T-cell (primary cell): ENCODE data around the gene RPL27A. TPM values are rescaled to one million over a fixed set of nuclear protein-coding genes. Genes with fewer than 3 reads are reported as not detected.

Source experiments
- ATAC-seq, 4 experiments: fragments of 200-7000 bp in 3 of 4; fragments of 150-1000 bp in 1 of 4; cut with Tn5 transposase; replicated peaks in 1 of 4; 1 replicate in 3 of 4; 2 replicates in 1 of 4; pipeline ENCODE4 v1.10.0; 2021; ENCODE audit warnings: moderate library complexity in 3 of 4, mild to moderate bottlenecking in 2 of 4, moderate number of reproducible peaks in 1 of 4
- CTCF ChIA-PET, 2 donors: fragments of 300-600 bp; sonication (Branson Sonifier 250); formaldehyde crosslinking; loops; one replicate each; lab custom pipeline; 2022; ENCODE audit warnings: antibody characterized with exemption in 2 of 2; lab: Charles Lee
- POLR2A ChIA-PET, 2 donors: fragments of 300-600 bp; sonication (Branson Sonifier 250); formaldehyde crosslinking; loops; one replicate each; lab custom pipeline; 2022; ENCODE audit warnings: antibody characterized with exemption in 2 of 2; lab: Charles Lee
- DNase-seq, 35 experiments: peaks; one replicate each; pipeline versions ENCODE4 v3.0.0 to v3.0.0-alpha.2; 2013 to 2023
- H3K27ac ChIP-seq: one replicate; pipeline ENCODE4 v1.5.1; 2013; ENCODE audit warnings: low read length
- H3K27me3 ChIP-seq, 2 experiments: replicated peaks in 1 of 2; 1 replicate in 1 of 2; 2 replicates in 1 of 2; pipeline versions ENCODE4 v1.6.1 to v1.7.0; 2013; ENCODE audit warnings: low read length in 1 of 2, mixed read lengths in 1 of 2; ENCODE audit not compliant: control insufficient read depth in 2 of 2, insufficient read depth in 2 of 2; ENCODE audit errors: extremely low read depth in 1 of 2
- H3K36me3 ChIP-seq, 2 donors: 1 replicate in 1 of 2; 2 replicates in 1 of 2; pipeline versions ENCODE4 v1.6.1 to v1.7.0; 2013; ENCODE audit warnings: low read length in 1 of 2; ENCODE audit not compliant: control insufficient read depth in 2 of 2, insufficient read depth in 1 of 2; ENCODE audit errors: extremely low read depth in 1 of 2
- H3K4me1 ChIP-seq, 2 experiments: 1 replicate in 1 of 2; 2 replicates in 1 of 2; pipeline versions ENCODE4 v1.6.1 to v1.7.0; 2013; ENCODE audit warnings: low read length in 2 of 2, mixed read lengths in 1 of 2; ENCODE audit not compliant: insufficient read depth in 2 of 2, control insufficient read depth in 1 of 2; ENCODE audit errors: extremely low read depth in 1 of 2
- H3K4me3 ChIP-seq, 2 donors: 1 replicate in 1 of 2; 2 replicates in 1 of 2; pipeline versions ENCODE4 v1.5.1 to v1.7.0; 2013; ENCODE audit warnings: mild to moderate bottlenecking in 2 of 2, low read length in 1 of 2, moderate library complexity in 1 of 2; ENCODE audit not compliant: control insufficient read depth in 1 of 2; ENCODE audit errors: extremely low read depth in 1 of 2
- H3K9me3 ChIP-seq: 2 replicates; pipeline ENCODE4 v1.7.0; 2013
- H3K27ac Mint-ChIP-seq, 2 donors: one replicate each; pipeline ENCODE4 v1.8.0; 2020 to 2021; ENCODE audit warnings: mild to moderate bottlenecking in 2 of 2, mixed read lengths in 2 of 2
- H3K27me3 Mint-ChIP-seq, 2 donors: one replicate each; pipeline ENCODE4 v1.8.0; 2021 to 2022; ENCODE audit warnings: mixed read lengths in 2 of 2
- H3K36me3 Mint-ChIP-seq: one replicate; pipeline ENCODE4 v1.8.0; 2021; ENCODE audit warnings: mixed read lengths
- H3K4me1 Mint-ChIP-seq, 3 donors: one replicate each; pipeline ENCODE4 v1.8.0; 2020 to 2022; ENCODE audit warnings: mixed read lengths in 3 of 3, mild to moderate bottlenecking in 1 of 3
- H3K4me3 Mint-ChIP-seq, 3 donors: one replicate each; pipeline ENCODE4 v1.8.0; 2020 to 2022; ENCODE audit warnings: mild to moderate bottlenecking in 3 of 3, mixed read lengths in 3 of 3, moderate library complexity in 3 of 3
- H3K9me3 Mint-ChIP-seq, 3 donors: one replicate each; pipeline ENCODE4 v1.8.0; 2020 to 2022; ENCODE audit warnings: mixed read lengths in 3 of 3
- WGBS: methylation state at CpG from one replicate; pipeline ENCODE4 v1.1.5; 2013; ENCODE audit warnings: missing lambda C conversion rate; ENCODE audit not compliant: insufficient coverage; 5-methylcytosine and 5-hydroxymethylcytosine counted together
- total RNA-seq, 35 experiments: library from RNA in 6 of 35; stranded (reverse) in 6 of 35; fragments of 120-200 nt in 1 of 35; gene quantifications; one replicate each; pipeline versions ENCODE4 v1.2.1 to v1.2.4 and lab custom pipeline; 2013 to 2026

The RPL27A gene
- total RNA-seq (1,000 to 10,000 TPM; 1,339 to 2,234 (median 1,487) TPM), total RNA-seq (lab: John Stamatoyannopoulos, UW) (788 to 1,578 (median 1,196) reads per million in 29 experiments)
- 3,599 TPM for total RNA-seq (2013)

DNA sequence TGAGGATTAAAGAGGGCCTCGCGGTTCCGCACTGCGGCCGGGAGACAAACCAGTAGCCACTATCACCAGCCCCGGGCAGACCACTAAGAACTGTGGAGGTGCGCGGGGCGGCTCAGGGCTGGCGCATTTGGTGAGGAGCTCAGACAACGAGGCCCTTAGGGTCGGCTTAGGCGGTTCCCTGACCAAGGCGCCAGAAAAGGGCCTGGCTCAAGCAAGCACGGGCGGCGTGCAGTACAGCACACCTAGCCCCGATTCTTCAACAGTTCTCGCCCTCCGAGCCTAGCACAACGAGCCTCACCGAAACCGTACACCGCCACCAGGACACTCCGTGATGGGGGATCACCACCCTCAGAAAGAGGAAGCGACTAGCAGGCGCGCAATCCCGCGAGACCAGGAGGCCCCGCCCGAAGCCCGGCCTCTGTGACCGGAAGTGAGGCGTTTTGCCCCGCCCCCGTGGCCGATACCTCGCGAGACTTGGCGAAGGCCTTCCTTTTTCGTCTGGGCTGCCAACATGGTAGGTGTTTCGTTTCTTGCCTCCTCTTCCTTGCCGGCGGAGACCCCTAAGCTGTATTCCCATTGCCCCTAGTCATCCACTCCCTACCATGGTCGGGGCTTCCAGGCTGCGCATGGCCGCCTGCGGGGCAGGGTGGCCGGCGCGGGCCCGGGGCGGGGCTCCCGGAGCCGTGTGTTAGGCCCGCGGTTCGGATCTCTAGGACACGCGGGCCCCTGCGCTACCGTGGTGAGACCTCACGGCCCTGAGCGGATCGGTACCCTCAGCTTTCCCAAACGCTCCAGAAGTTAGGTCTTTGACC lies at the start of gene RPL27A, which contains the start of gene TRIM66:
Gene RPL27A, plus strand, starts transcription at position 490 of the 812 bp plus-strand sequence. Its CDS starts 22 bp downstream, at position 512.
Gene TRIM66, minus strand, starts transcription at position 363 of the 812 bp plus-strand sequence. CDS start 10,391 bp downstream, outside the sequence.
- Mint-ChIP-seq H3K27me3 (no peaks in the 10 kb centered on the region), H3K4me3 (peak within 1 kb of the TSS; percentile 90 to 94 (median 93)), H3K27ac (peak within 1 kb of the TSS; percentile 97 to 98), H3K9me3 (peaks cover 0 to 4% (median 0%) of the 10 kb centered on the region in 3 donors), H3K36me3 (peaks cover 41% of the 10 kb centered on the region), H3K4me1 (peaks cover 41 to 53% (median 47%) of the 10 kb centered on the region in 3 donors)
- CTCF ChIA-PET, result interaction anchor here in 1 of 2 donors (0.8 to 1.7 kb wide), 4 partner anchors 14 to 824 kb away, joined by 3 to 6 read pairs (median 4); partner anchors contain the start of gene TMEM9B
- H3K27ac ChIP-seq, result peak within 1 kb of the TSS; percentile 96
- H3K4me3 ChIP-seq, result peak within 1 kb of the TSS; percentile 78 to 96
- DNase-seq (peak; percentile 95 to 100 (median 99)), ATAC-seq (peak; percentile 95 to 97 (median 96))
- H3K27me3 ChIP-seq, result no peaks in the 10 kb centered on the region
- peaks cover 4 to 40% of the 10 kb centered on the region in 2 donors for H3K36me3 ChIP-seq
- no peaks in the 10 kb centered on the region for H3K9me3 ChIP-seq
- POLR2A ChIA-PET, result interaction anchor here (0.6 to 1.2 kb wide), 6 partner anchors 8 to 804 kb away, joined by 3 to 7 read pairs (median 3); no protein-coding TSS in a partner anchor
- H3K4me1 ChIP-seq, result peaks cover 21 to 35% of the 10 kb centered on the region in 2 experiments
- WGBS, result 0% methylated on average over 58 of the region's 67 CpGs

DNA sequence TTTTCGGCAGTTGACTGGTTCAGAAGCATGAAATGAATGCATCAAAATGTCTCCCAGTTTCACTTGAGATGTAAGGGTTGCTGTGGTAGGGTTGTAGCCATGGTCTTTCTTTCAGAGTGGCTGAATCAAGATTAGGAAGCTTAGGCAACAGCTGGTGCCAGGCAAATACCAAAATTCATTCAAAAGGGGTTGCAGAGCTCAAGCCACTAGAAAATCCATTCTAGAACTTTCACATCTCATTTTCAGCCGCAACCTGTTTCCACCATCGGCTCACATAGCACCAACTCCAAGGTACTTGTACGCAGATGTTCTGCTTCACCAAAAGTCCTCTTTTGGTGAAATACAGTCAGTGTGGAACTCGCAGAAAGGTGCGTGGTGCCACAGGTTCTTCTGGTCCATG lies 48.1 kb upstream of the RPL27A start:
- ChIA-PET CTCF (no interaction called here), POLR2A (no interaction called here)
- no peak for DNase-seq
- Mint-ChIP-seq H3K4me3 (no peak overlapping the region), H3K27ac (no peak overlapping the region), H3K9me3 (peaks cover 7 to 14% (median 11%) of the 10 kb centered on the region in 3 donors), H3K4me1 (no peaks in the 10 kb centered on the region), H3K36me3 (peaks cover 73% of the 10 kb centered on the region), H3K27me3 (no peaks in the 10 kb centered on the region)
- H3K27ac ChIP-seq, result no peak overlapping the region
- H3K4me1 ChIP-seq, result no peaks in the 10 kb centered on the region
- no peaks in the 10 kb centered on the region for H3K27me3 ChIP-seq
- peaks cover 0 to 79% of the 10 kb centered on the region in 2 donors for H3K36me3 ChIP-seq
- WGBS, result 100% methylated on average over 5 of the region's 6 CpGs
- no peak overlapping the region for H3K4me3 ChIP-seq
- H3K9me3 ChIP-seq, result no peaks in the 10 kb centered on the region
- ATAC-seq, result no peak

DNA sequence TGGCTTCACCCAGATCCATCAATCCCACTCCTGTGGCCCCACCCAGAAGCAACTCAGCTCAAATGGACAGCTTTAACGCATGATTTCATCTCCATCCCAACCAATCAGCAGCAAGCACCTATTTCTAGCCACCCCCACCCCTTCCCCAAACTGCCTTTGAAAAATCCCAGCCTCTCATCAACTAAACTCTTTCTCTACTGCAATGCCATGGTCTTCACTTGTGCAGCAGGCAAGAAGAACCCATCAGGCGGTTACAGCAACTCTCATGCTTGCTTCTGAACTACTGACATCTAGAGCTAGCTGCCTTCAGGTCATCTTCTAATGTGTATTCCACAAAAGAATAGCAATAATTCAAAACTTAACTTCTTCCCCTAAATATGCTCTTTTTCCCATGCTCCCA lies 46.5 kb upstream of the RPL27A start:
- no peaks in the 10 kb centered on the region for H3K4me1 ChIP-seq
- peaks cover 76% of the 10 kb centered on the region for H3K36me3 Mint-ChIP-seq
- H3K4me1 Mint-ChIP-seq, result no peaks in the 10 kb centered on the region
- DNase-seq (no peak), ATAC-seq (no peak)
- H3K9me3 ChIP-seq, result no peaks in the 10 kb centered on the region
- peaks cover 7 to 14% (median 11%) of the 10 kb centered on the region in 3 donors for H3K9me3 Mint-ChIP-seq
- H3K27ac Mint-ChIP-seq, result no peak overlapping the region
- H3K27ac ChIP-seq, result no peak overlapping the region
- peaks cover 0 to 84% of the 10 kb centered on the region in 2 donors for H3K36me3 ChIP-seq
- no peak overlapping the region for H3K4me3 ChIP-seq
- 100% methylated on average over 2 of the region's 2 CpGs for WGBS
- no peaks in the 10 kb centered on the region for H3K27me3 Mint-ChIP-seq
- ChIA-PET POLR2A (no interaction called here), CTCF (no interaction called here)
- H3K4me3 Mint-ChIP-seq, result no peak overlapping the region
- no peaks in the 10 kb centered on the region for H3K27me3 ChIP-seq

DNA sequence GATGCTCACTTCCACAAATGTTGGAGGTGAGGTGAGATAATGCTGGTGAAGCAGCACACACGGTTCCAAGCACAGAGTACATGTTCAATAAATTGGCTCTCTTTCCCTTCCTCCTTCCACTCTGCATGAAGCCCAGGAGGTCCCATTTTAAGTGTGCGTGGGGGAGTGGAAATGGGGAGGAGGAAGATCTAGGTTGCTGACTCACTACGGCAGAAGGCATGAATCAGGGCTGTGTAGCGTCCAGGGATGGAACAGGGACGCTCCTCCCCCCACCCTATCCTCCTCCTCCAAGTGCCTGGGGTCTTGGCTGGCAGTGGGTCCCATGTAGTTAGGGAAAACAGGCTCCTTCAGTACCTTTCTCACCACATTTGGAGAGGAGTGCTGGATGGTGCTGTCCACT lies 44.3 kb upstream of the RPL27A start:
- H3K27me3 ChIP-seq, result no peaks in the 10 kb centered on the region
- no peak overlapping the region for H3K27ac ChIP-seq
- no peaks in the 10 kb centered on the region for H3K9me3 ChIP-seq
- peaks cover 4 to 87% of the 10 kb centered on the region in 2 donors for H3K36me3 ChIP-seq
- ATAC-seq (no peak), DNase-seq (no peak)
- ChIA-PET POLR2A (no interaction called here), CTCF (no interaction called here)
- no CpG with 5 or more reads among the region's 5 CpGs for WGBS
- no peaks in the 10 kb centered on the region for H3K4me1 ChIP-seq
- peaks cover 82% of the 10 kb centered on the region for H3K36me3 Mint-ChIP-seq
- peaks cover 7 to 14% (median 11%) of the 10 kb centered on the region in 3 donors for H3K9me3 Mint-ChIP-seq
- H3K4me3 Mint-ChIP-seq, result no peak overlapping the region
- no peaks in the 10 kb centered on the region for H3K4me1 Mint-ChIP-seq
- H3K27me3 Mint-ChIP-seq, result no peaks in the 10 kb centered on the region
- H3K4me3 ChIP-seq, result no peak overlapping the region
- no peak overlapping the region for H3K27ac Mint-ChIP-seq

DNA sequence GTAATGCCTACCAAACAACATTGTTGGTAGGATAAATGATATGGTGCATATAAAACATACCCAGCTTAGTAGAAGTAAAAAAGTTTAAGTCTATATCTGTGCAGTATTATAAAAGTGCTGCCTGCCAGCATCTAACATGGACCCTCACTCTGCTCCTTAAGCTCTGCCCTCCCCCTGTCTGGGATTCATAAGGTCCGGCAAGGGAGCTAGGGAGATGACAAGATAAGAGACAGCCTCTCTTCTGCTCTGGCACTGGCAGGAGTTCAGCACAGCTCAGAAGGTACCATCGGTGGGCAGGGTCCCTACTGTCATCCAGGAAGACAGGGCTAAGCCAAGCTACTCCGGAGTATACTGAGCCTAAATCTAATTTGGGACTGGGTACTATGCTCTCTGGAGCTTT lies 42.9 kb upstream of the RPL27A start:
- Mint-ChIP-seq H3K4me3 (no peak overlapping the region), H3K36me3 (peaks cover 72% of the 10 kb centered on the region), H3K27ac (no peak overlapping the region), H3K9me3 (peaks cover 7 to 14% (median 11%) of the 10 kb centered on the region in 3 donors), H3K27me3 (no peaks in the 10 kb centered on the region), H3K4me1 (no peaks in the 10 kb centered on the region)
- ATAC-seq (no peak), DNase-seq (no peak)
- H3K27ac ChIP-seq, result no peak overlapping the region
- no peaks in the 10 kb centered on the region for H3K4me1 ChIP-seq
- peaks cover 4 to 85% of the 10 kb centered on the region in 2 donors for H3K36me3 ChIP-seq
- 100% methylated on average over 1 of the region's 3 CpGs for WGBS
- POLR2A ChIA-PET, result interaction anchor here in 1 of 2 donors (0.5 kb wide), 1 partner anchor 37 kb away, joined by 3 read pairs; no protein-coding TSS in a partner anchor
- no peak overlapping the region for H3K4me3 ChIP-seq
- H3K27me3 ChIP-seq, result no peaks in the 10 kb centered on the region
- H3K9me3 ChIP-seq, result no peaks in the 10 kb centered on the region
- CTCF ChIA-PET, result interaction anchor here in 1 of 2 donors (0.5 kb wide), 1 partner anchor 41 kb away, joined by 3 read pairs; no protein-coding TSS in a partner anchor

DNA sequence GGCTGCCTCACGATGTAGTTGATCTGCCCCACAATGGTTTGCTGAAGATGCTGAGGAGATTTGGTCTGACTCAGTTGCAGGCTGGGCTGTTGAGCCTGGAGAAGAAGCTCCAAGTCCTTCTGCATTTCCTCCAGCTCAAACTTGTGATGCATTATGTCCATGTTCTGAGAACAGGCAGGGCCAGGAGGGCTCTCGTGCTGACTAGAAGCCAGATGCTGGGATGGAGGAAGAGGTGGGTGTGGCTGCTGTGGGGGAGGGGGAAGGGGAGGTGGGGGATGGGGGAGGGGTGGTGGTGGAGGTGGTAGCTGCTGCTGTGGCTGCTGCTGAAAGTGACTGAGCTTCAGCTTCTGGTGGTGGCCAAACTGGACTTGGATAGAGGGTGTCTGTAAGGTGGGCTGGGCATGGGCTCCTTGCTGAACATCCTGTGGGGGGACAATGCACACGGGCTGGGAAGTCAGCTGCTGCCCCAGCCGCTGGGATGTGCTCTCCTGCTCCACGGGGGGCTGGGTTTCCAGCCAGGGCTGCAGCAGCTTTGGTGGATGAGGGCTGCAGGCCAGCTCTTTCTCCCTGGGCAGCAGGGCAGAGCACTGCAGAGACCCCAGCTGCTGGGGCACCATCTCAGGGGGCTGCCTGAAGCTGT lies 42.2 kb upstream of the RPL27A start:
- H3K4me1 Mint-ChIP-seq, result no peaks in the 10 kb centered on the region
- no peaks in the 10 kb centered on the region for H3K4me1 ChIP-seq
- no peak overlapping the region for H3K27ac ChIP-seq
- H3K36me3 ChIP-seq, result peaks cover 4 to 85% of the 10 kb centered on the region in 2 donors
- WGBS, result 100% methylated on average over 4 of the region's 5 CpGs
- ChIA-PET CTCF (no interaction called here), POLR2A (no interaction called here)
- DNase-seq (no peak), ATAC-seq (no peak)
- H3K27me3 ChIP-seq, result no peaks in the 10 kb centered on the region
- H3K4me3 Mint-ChIP-seq, result no peak overlapping the region
- H3K36me3 Mint-ChIP-seq, result peaks cover 65% of the 10 kb centered on the region
- H3K4me3 ChIP-seq, result no peak overlapping the region
- no peaks in the 10 kb centered on the region for H3K27me3 Mint-ChIP-seq
- peaks cover 7 to 14% (median 11%) of the 10 kb centered on the region in 3 donors for H3K9me3 Mint-ChIP-seq
- H3K27ac Mint-ChIP-seq, result no peak overlapping the region
- no peaks in the 10 kb centered on the region for H3K9me3 ChIP-seq
